ENCODE results near the gene ADGRA3. TPM values are rescaled to one million over a fixed set of nuclear protein-coding genes. Genes with fewer than 3 reads are reported as not detected.

Gene ADGRA3
- total RNA-seq, 2 experiments from 2014 or later: not detected

DNA sequence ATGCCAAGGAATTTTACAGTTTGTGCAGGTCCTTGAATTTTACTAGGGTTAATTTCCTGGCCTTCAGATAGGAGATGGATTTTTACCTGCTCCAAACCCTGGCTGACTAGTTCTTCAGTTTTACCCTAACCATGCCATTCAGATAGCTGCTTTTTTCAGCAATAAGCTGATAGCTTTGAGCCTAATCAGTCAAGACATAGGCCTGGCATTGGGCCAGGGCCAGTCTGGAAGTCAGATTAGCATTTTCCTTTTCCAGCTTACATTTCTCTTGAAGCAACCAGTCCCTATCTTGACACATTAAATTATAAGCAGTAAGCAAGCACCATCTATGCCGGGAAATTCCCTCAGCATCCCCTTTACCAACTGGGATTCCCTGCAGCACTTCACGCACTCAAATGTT is 177.1 kb downstream of the ADGRA3 start:
- Histone ChIP-seq H3K9me2 (ENCODE audit: insufficient read depth, low read length) (no peaks in the 10 kb centered on the region), H2AFZ (ENCODE audit: low read length) (no peak overlapping the region), H3K36me3 (ENCODE audit: insufficient read depth, low read length) (no peaks in the 10 kb centered on the region), H3K79me2 (ENCODE audit: insufficient read depth, low read depth, low read length) (no peaks in the 10 kb centered on the region), H3K9me3 (ENCODE audit: low read length) (no peaks in the 10 kb centered on the region), H3K4me1 (ENCODE audit: insufficient read depth, low read length, poor library complexity, severe bottlenecking) (no peaks in the 10 kb centered on the region), H3K4me3 (ENCODE audit: low read depth, low read length, poor library complexity, severe bottlenecking) (no peak overlapping the region), H4K20me1 (ENCODE audit: insufficient read depth, low read length) (no peaks in the 10 kb centered on the region), H3K27ac (ENCODE audit: low read depth, low read length, poor library complexity, severe bottlenecking) (no peak overlapping the region), H3K4me2 (ENCODE audit: low read length) (no peak overlapping the region)
- ChIA-PET CTCF (ENCODE audit: unreplicated experiment) (no interaction called here), POLR2A (no interaction called here)
- intact Hi-C loops (cut with micrococcal nuclease; ENCODE audit: unreplicated experiment): no loop called here
- TF ChIP-seq, protein P1, sequence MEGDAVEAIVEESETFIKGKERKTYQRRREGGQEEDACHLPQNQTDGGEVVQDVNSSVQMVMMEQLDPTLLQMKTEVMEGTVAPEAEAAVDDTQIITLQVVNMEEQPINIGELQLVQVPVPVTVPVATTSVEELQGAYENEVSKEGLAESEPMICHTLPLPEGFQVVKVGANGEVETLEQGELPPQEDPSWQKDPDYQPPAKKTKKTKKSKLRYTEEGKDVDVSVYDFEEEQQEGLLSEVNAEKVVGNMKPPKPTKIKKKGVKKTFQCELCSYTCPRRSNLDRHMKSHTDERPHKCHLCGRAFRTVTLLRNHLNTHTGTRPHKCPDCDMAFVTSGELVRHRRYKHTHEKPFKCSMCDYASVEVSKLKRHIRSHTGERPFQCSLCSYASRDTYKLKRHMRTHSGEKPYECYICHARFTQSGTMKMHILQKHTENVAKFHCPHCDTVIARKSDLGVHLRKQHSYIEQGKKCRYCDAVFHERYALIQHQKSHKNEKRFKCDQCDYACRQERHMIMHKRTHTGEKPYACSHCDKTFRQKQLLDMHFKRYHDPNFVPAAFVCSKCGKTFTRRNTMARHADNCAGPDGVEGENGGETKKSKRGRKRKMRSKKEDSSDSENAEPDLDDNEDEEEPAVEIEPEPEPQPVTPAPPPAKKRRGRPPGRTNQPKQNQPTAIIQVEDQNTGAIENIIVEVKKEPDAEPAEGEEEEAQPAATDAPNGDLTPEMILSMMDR (conservative IDR thresholded peaks at IDR 0.05; ENCODE audit: low read length): no peak
- no peak for TF ChIP-seq EZH2phosphoT487 (IDR thresholded peaks at IDR 0.05; ENCODE audit: borderline replicate concordance, low read depth, low read length)
- no peak for DNase-seq (ENCODE audit: low spot score)
- BruUV-seq (replicated peaks): no TSS peak

Other genes with a start within 250 kb of the ADGRA3 start
- not detected in 2 replicates for gene GBA3, start 176.9 kb upstream of the ADGRA3 start, total RNA-seq (2014; rRNA removed; shearing (Covaris generic))
- gene GBA3, start 176.9 kb upstream of the ADGRA3 start, total RNA-seq (2022): not detected in 2 replicates

Data from OCI-LY7 (cell line).